Measurements from ENCODE around the gene ACOXL.

The ACOXL gene

DNA sequence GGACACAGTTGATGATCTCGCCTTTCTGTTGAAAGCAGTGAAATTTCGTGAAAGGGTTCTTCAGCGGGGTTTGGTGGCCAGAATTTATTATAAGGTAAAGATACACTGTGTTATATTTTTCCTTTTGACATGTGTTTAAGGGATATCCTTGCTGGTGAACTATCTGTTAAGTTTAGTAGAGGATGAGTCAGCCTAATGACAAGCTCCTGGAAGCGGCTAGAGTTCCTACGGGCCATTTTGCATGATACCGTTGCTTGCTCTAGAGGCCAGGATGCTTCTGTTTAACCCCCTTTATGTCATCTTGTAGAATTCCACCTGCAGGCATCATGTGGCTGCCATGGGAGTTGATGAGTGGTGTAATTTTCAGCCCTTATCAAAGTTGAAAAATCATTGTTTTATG, 263.5 kb downstream of the ACOXL start:
- TF ChIP-seq, protein P1, sequence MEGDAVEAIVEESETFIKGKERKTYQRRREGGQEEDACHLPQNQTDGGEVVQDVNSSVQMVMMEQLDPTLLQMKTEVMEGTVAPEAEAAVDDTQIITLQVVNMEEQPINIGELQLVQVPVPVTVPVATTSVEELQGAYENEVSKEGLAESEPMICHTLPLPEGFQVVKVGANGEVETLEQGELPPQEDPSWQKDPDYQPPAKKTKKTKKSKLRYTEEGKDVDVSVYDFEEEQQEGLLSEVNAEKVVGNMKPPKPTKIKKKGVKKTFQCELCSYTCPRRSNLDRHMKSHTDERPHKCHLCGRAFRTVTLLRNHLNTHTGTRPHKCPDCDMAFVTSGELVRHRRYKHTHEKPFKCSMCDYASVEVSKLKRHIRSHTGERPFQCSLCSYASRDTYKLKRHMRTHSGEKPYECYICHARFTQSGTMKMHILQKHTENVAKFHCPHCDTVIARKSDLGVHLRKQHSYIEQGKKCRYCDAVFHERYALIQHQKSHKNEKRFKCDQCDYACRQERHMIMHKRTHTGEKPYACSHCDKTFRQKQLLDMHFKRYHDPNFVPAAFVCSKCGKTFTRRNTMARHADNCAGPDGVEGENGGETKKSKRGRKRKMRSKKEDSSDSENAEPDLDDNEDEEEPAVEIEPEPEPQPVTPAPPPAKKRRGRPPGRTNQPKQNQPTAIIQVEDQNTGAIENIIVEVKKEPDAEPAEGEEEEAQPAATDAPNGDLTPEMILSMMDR (IDR thresholded peaks at IDR 0.05; ENCODE audit: borderline replicate concordance, control extremely low read depth, extremely low read depth, insufficient read depth, missing control alignments) = no peak
- DNase-seq (ENCODE audit: low spot score) = no peak
- in situ Hi-C loops (cut with MboI; ENCODE audit: low sequenced_read_pairs, unreplicated experiment) = no loop called here

GRCh38 chr2:110997331-110998045, 265.1 kb downstream of the ACOXL start:
- DNase-seq (ENCODE audit: low spot score) = no peak
- TF ChIP-seq, protein P1 (IDR thresholded peaks at IDR 0.05; ENCODE audit: borderline replicate concordance, control extremely low read depth, extremely low read depth, insufficient read depth, missing control alignments) = no peak
- in situ Hi-C loops (cut with MboI; ENCODE audit: low sequenced_read_pairs, unreplicated experiment) = no loop called here

GRCh38 chr2:110998311-110998710, 265.9 kb downstream of the ACOXL start:
- TF ChIP-seq, protein P1 (IDR thresholded peaks at IDR 0.05; ENCODE audit: borderline replicate concordance, control extremely low read depth, extremely low read depth, insufficient read depth, missing control alignments) = no peak
- no peak for DNase-seq (ENCODE audit: low spot score)
- in situ Hi-C loops (cut with MboI; ENCODE audit: low sequenced_read_pairs, unreplicated experiment) = no loop called here

- TF ChIP-seq, protein P1 (IDR thresholded peaks at IDR 0.05; ENCODE audit: borderline replicate concordance, control extremely low read depth, extremely low read depth, insufficient read depth, missing control alignments) = no peak
- in situ Hi-C loops (cut with MboI; ENCODE audit: low sequenced_read_pairs, unreplicated experiment) = no loop called here
- DNase-seq (ENCODE audit: low spot score) = no peak
These were observed 267.3 kb downstream of the ACOXL start for GRCh38 chr2:110999626-111000025.

GRCh38 chr2:111005307-111005706, 272.9 kb downstream of the ACOXL start:
- TF ChIP-seq, protein P1 (IDR thresholded peaks at IDR 0.05; ENCODE audit: borderline replicate concordance, control extremely low read depth, extremely low read depth, insufficient read depth, missing control alignments) = no peak
- in situ Hi-C loops (cut with MboI; ENCODE audit: low sequenced_read_pairs, unreplicated experiment) = no loop called here
- no peak for DNase-seq (ENCODE audit: low spot score)

- TF ChIP-seq, protein P1 (IDR thresholded peaks at IDR 0.05; ENCODE audit: borderline replicate concordance, control extremely low read depth, extremely low read depth, insufficient read depth, missing control alignments) = no peak
- in situ Hi-C loops (cut with MboI; ENCODE audit: low sequenced_read_pairs, unreplicated experiment) = no loop called here
- no peak for DNase-seq (ENCODE audit: low spot score)
These were observed 273.4 kb downstream of the ACOXL start for GRCh38 chr2:111005821-111006220.

Measured in GM13976 (cell line).